Putamen (tissue), 1 donor: ENCODE data around the gene PPM1E.
"Not testable (repeated sequence)": the region's sequence is repeated elsewhere in the genome, so short reads cannot be mapped to it uniquely, and the experiment has no call there.

ENCODE experiments used
- DNase-seq: peaks from one replicate; pipeline ENCODE4 v3.0.0-alpha.2; 2016; ENCODE audit warnings: low spot score

The PPM1E gene

GRCh38 chr17:58840820-58841612, 85.4 kb downstream of the PPM1E start:
- no peak for DNase-seq

GRCh38 chr17:58846413-58846812, 90.8 kb downstream of the PPM1E start:
- DNase-seq, result not testable (repeated sequence)

- DNase-seq, result not testable (repeated sequence)
Observed at GRCh38 chr17:58850106-58850505, 94.5 kb downstream of the PPM1E start.

GRCh38 chr17:58865301-58865700, 109.6 kb downstream of the PPM1E start:
- DNase-seq, result no peak

GRCh38 chr17:58870747-58871146, 115.1 kb downstream of the PPM1E start:
- DNase-seq, result no peak

- DNase-seq, result no peak
Observed at GRCh38 chr17:58873926-58874325, 118.3 kb downstream of the PPM1E start.

- DNase-seq, result no peak
Observed at GRCh38 chr17:58875261-58875660, 119.6 kb downstream of the PPM1E start.

GRCh38 chr17:58884161-58884560, 128.5 kb downstream of the PPM1E start:
- no peak for DNase-seq

DNA sequence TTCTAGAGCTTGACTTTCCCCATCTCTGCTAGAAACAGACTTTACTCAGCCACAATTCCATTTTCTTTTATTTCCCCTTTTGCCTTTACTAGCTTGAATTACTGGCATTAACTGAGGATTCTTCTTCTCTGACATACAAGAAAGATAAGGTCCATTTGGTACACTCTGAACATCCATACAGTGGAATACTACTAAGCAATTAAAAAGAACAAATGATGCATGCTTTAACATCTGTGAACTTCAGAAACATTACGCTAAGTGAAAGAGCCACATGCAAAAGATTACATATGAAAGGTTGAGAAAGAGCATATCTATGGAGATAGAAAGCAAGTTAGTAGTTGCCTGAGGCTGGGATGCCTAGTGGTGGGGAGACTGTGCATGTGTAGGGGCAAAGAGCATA, 130.9 kb downstream of the PPM1E start:
- no peak for DNase-seq

- no peak for DNase-seq
Observed at GRCh38 chr17:58889928-58890327, 134.3 kb downstream of the PPM1E start.

- DNase-seq, result no peak
Observed at GRCh38 chr17:58899191-58899590, 143.5 kb downstream of the PPM1E start.

GRCh38 chr17:58902322-58902721, 146.7 kb downstream of the PPM1E start:
- DNase-seq, result no peak

DNA sequence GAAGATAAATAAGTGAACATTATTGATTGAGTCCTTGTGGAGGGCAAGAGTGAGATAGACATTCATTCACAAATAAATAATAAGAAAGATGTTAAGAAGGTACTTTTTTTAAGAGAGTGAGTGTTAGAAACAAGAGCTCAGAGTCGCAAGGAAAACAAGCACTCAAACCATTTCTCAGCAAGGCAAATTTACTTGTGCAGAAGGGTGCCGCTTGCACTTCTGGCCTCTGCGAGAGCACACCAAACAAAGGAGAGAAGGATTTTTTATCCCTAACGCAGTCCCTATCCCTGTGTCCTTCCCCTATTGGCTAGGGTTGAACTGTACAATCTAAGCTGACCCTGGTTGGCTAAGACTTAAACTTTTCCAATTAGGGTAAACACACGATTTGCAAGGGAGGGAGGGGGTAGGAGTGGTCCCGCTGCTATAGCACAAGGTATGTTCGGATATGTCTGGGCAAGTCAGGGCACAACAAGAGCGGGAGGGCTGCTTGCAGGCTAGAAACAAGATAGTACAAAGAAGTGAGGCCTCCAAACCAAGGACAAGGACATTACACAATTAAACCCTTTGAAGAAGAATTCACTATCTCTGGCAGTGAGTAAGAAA, 156.2 kb downstream of the PPM1E start:
- DNase-seq, result no peak

DNA sequence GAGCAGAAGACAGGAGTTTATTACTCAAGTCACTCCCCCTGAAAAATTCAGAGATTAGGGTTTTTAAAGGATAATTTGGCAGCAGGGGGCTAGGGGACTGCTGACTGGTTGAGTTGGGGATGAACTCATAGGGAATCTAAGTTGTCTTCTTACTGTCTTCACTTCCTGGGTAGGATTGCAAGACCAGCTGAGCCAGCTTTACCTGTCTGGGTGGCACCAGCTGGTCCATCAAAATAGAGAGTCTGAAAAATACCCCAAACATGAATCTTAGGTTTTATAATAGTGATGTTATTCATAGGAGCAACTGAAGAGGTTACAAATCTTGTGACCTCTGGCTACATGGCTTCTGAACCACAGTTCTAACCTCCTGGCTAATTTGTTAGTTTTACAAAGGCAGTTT, 157.9 kb downstream of the PPM1E start:
- no peak for DNase-seq

DNA sequence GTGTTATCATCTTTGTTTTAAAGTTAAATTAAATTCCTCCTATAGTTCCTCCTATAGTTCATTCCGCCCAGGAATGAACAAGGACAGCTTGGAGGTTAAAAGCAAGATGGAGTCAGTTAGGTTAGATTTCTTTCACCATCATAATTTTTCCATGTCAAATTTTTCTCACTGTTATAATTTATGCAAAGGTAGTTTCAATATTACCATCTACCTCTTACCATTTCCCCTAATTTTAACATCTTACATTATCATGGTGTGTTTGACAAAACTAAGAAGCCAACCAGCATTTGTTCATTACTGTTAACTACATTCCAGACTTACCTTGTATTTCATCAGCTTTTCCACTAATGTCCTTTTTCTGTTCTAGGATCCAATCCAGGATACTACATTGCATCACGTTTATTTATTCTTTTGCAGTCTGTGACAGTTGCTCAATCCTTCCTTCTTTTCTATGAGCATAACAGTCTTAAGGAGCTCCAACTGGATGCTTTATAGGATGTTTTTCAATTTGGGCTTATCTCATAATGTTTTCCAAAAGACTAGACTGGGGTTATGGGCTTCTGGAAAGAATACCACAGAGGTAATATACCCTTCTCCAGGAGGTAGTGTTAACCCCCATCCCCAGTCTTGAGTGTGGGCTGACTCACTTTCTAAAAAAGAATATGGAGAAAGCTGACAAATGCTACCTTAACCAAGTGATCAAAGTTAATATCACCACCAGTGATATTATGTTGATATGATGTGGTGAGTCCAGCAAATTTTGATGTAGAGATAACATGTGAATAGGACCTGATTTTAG, 158.5 kb downstream of the PPM1E start:
- no peak for DNase-seq

DNA sequence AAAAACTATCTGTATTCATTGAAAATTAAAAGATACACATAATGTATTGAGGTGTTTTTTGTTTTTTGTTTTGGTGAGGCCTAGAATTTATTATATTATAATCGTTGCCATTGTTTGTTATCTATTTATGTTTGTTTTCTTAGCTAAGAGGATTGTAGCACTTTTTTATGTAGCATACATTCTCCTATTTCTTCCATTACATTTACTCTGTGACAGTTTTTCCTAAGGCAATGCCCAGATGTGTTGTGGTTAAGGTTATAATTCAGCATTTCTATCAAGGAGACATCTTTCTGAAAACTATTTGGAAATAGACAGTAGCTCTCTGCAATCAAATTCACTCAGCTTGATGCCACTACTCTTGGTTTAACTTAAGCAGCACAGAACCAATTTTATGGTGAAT, 161.6 kb downstream of the PPM1E start:
- no peak for DNase-seq

- no peak for DNase-seq
Observed at GRCh38 chr17:58918072-58918471, 162.4 kb downstream of the PPM1E start.

DNA sequence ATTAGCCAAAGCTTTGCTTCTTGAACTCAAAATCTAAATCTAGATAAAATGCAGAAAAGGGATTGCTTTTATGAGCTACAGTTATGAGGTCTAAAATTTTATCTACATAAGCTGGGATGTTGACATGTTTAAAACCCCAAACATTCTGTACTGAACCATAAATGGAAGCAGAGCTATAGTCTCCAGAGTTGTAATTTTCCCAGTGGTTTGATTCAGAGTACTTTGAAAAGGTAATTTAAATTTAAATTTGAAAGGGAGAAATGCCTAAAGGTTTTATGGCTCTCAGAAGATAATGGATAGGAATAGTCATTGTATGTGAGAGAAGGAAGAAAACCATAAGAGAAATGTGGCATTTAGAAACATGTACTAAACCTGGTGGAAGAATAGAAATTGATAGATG, 163.2 kb downstream of the PPM1E start:
- DNase-seq, result no peak

GRCh38 chr17:58920773-58921172, 165.1 kb downstream of the PPM1E start:
- no peak for DNase-seq

DNA sequence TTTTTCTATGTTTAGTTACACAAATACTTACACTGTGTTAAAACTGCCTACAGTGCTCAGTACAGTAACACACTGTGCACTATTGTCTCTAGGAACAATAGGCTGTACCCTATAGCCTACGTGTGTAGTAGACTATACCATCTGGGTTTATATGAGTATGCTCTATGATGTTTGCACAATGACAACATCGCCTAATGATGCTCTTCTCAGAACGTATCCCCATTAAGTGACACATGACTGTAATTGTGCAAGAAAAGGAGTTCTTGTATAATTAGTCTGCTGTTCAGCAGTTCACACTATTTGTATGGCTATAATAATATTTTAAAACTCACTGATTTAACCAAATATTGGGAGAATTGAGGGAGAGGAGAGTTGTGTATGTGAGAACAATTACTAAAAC, 177.3 kb downstream of the PPM1E start:
- no peak for DNase-seq

DNA sequence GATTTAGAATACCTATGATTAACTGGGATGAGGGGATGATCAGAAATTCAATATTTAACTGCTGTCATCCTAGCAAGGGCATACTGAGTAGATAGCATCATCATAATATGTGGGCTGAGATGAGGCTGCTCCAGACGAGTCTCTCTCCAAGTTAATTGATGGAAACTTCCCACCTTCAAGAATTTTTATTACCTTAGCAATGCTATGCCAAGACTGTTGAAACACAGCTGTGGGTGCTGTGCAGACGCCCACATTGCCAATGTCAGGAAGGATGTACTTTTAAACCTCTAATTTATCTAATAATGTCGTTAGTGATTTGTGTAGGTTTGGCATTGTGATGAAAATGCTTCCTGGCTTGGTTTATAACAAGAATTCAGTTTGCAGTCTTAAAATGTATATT, 180.6 kb downstream of the PPM1E start:
- DNase-seq, result peak; percentile 80

DNA sequence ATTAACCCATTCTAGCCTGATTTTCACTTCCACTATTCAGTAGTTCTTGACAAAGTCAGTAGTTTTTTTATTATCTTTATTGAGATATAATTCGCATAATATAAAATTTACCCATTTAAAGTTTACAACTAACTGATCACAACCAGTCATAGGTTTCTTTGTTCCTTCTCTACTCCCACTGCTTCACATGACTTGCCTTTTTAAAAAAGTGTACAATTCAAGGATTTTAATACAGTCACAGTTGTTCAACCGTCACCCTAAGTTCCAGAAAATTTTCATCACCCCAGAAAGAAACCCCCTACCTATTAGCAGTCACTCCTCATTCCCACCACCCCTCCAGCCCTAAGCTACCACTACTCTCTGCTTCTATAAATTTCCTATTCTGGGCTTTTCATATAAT, 188.5 kb downstream of the PPM1E start:
- DNase-seq, result no peak

DNA sequence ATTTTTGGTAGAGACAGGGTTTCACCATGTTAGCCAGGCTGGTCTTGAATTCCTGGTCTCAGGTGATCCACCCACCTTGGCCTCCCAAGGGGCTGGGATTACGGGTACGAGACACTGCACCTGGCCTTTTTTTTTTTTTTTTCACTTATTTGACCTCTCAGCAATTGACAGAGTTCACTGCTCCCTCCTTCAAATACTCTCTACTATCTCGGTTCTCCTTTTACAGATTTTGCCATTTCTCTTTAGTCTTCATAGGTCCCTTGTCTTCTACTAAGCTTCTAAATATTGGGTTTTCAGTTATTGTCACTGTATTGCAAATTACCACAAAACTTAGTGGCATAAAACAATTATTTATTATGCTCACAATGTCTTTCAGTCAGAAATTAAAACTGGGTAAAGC, 191.8 kb downstream of the PPM1E start:
- DNase-seq, result no peak
